Purkinje cell (primary cell): ENCODE measurements around the gene CD1E. TPM values are rescaled to one million over a fixed set of nuclear protein-coding genes. Genes with fewer than 3 reads are reported as not detected.

Source experiments
- polyA plus RNA-seq: library from polyadenylated mRNA; unstranded; fragments of >200 nt; fragmentation: Nextera tagmentation; gene quantifications from 2 replicates; pipeline ENCODE4 v1.2.1, GENCODE V29; 2014

CD1E gene
- not detected in 2 replicates for polyA plus RNA-seq

GRCh38 chr1:158353303-158354075, at the start of gene CD1E:
Gene CD1E (plus strand): TSS chr1:158353894. CDS start chr1:158353989, 95 bp downstream.

GRCh38 chr1:158331481-158332150, 22.1 kb upstream of the CD1E start, which contains the start of gene CD1B:
Gene CD1B (minus strand): TSS chr1:158331531. CDS start chr1:158331423, 108 bp downstream.

GRCh38 chr1:158398818-158399514, 45.3 kb downstream of the CD1E start, which contains the start of gene OR10T2:
Gene OR10T2 (minus strand): TSS chr1:158399466. CDS start chr1:158399466, 0 bp downstream.

Other genes starting within 250 kb of the CD1E start
- gene CD1D, start 173.0 kb upstream of the CD1E start, polyA plus RNA-seq = 0.39 TPM in 1 of 2 replicates, not detected in the other
- gene CD1A, start 99.5 kb upstream of the CD1E start, polyA plus RNA-seq = not detected in 2 replicates
- not detected in 2 replicates for gene CD1C, start 64.0 kb upstream of the CD1E start, polyA plus RNA-seq
- gene CD1B, start 22.4 kb upstream of the CD1E start, polyA plus RNA-seq = not detected in 2 replicates
- gene OR10T2, start 45.6 kb downstream of the CD1E start, polyA plus RNA-seq = not detected in 2 replicates
- gene OR10K2, start 72.3 kb downstream of the CD1E start, polyA plus RNA-seq = not detected in 2 replicates
- gene OR10K1, start 107.9 kb downstream of the CD1E start, polyA plus RNA-seq = not detected in 2 replicates
- gene OR10R2, start 118.3 kb downstream of the CD1E start, polyA plus RNA-seq = not detected in 2 replicates
- not detected in 2 replicates for gene OR6Y1, start 200.5 kb downstream of the CD1E start, polyA plus RNA-seq
- gene OR6P1, start 216.7 kb downstream of the CD1E start, polyA plus RNA-seq = not detected in 2 replicates
- not detected in 2 replicates for gene OR10X1, start 226.0 kb downstream of the CD1E start, polyA plus RNA-seq